Activated naive CD4-positive, alpha-beta T cell treated with anti-CD3 and anti-CD28 coated beads for 36 hours (primary cell): ENCODE results near the gene KLHDC7B. TPM values are rescaled to one million over a fixed set of nuclear protein-coding genes. Genes with fewer than 3 reads are reported as not detected.
A peak's percentile ranks its signal among the peaks of the same experiment; 100 is the strongest.

Experiments used
- CTCF ChIA-PET: fragments of 350-600 bp; sonication (Branson Sonifier 250); formaldehyde crosslinking; loops from one replicate; lab custom pipeline; 2021; ENCODE audit warnings: antibody characterized with exemption; lab: Charles Lee
- DNase-seq: peaks from one replicate; pipeline ENCODE4 v3.0.0-alpha.2; 2020
- H3K27ac Mint-ChIP-seq: one replicate; pipeline ENCODE4 v1.8.0; 2021; ENCODE audit warnings: mild to moderate bottlenecking, mixed read lengths
- H3K27me3 Mint-ChIP-seq: one replicate; pipeline ENCODE4 v1.8.0; 2021; ENCODE audit warnings: low read depth, mixed read lengths
- H3K36me3 Mint-ChIP-seq: one replicate; pipeline ENCODE4 v1.8.0; 2021; ENCODE audit warnings: low read depth, mixed read lengths
- H3K4me1 Mint-ChIP-seq: one replicate; pipeline ENCODE4 v1.8.0; 2021; ENCODE audit warnings: low read depth, mixed read lengths
- H3K4me3 Mint-ChIP-seq: one replicate; pipeline ENCODE4 v1.8.0; 2021; ENCODE audit warnings: mild to moderate bottlenecking, moderate library complexity, mixed read lengths
- H3K9me3 Mint-ChIP-seq: one replicate; pipeline ENCODE4 v1.8.0; 2021; ENCODE audit warnings: mixed read lengths
- intact Hi-C: fragments of 100-400 bp; cut with micrococcal nuclease; formaldehyde crosslinking; loops from one replicate; pipeline ENCODE4 v1.15.1; 2023
- total RNA-seq, 2 experiments: library from RNA; stranded (reverse); gene quantifications; one replicate each; pipeline ENCODE4 v1.2.3, GENCODE V29; 2021

KLHDC7B gene
- total RNA-seq, 2 experiments from 2014 or later = 7.4 to 7.6 TPM

- CTCF ChIA-PET = interaction anchor here (0.9 to 2.6 kb wide), 4 partner anchors 15 to 56 kb away, joined by 3 to 9 read pairs (median 6); partner anchors contain the start of gene SCO2
- Mint-ChIP-seq H3K36me3 (peaks cover 23% of the 10 kb centered on the region), H3K4me1 (peaks cover 35% of the 10 kb centered on the region), H3K4me3 (peak overlapping the region; percentile 91), H3K27ac (peak overlapping the region; percentile 71), H3K27me3 (no peaks in the 10 kb centered on the region), H3K9me3 (no peaks in the 10 kb centered on the region)
- intact Hi-C loops = no loop called here
- no peak for DNase-seq
Observed at GRCh38 chr22:50581031-50581949, 35.6 kb downstream of the KLHDC7B start.

GRCh38 chr22:50581950-50582492, 36.3 kb downstream of the KLHDC7B start:
- peaks cover 23% of the 10 kb centered on the region for H3K36me3 Mint-ChIP-seq
- peak overlapping the region; percentile 91 for H3K4me3 Mint-ChIP-seq
- H3K4me1 Mint-ChIP-seq = peaks cover 35% of the 10 kb centered on the region
- intact Hi-C loops = loop anchor here (1.0 to 2.0 kb wide), 6 partner anchors 20 to 74 kb away; partner anchors contain the start of genes NCAPH2 and SYCE3
- H3K9me3 Mint-ChIP-seq = no peaks in the 10 kb centered on the region
- peak; percentile 50 for DNase-seq
- H3K27me3 Mint-ChIP-seq = no peaks in the 10 kb centered on the region
- peak overlapping the region; percentile 82 for H3K27ac Mint-ChIP-seq
- CTCF ChIA-PET = interaction anchor here (0.9 to 2.6 kb wide), 4 partner anchors 34 to 85 kb away, joined by 3 to 9 read pairs (median 6); partner anchors contain the start of gene SCO2

- intact Hi-C loops = loop anchor here (1.0 to 2.0 kb wide), 7 partner anchors 20 to 109 kb away; partner anchors contain the start of genes NCAPH2 and SYCE3
- peaks cover 31% of the 10 kb centered on the region for H3K4me1 Mint-ChIP-seq
- H3K27me3 Mint-ChIP-seq = no peaks in the 10 kb centered on the region
- H3K27ac Mint-ChIP-seq = peak within 1 kb of the TSS; percentile 82
- no peaks in the 10 kb centered on the region for H3K9me3 Mint-ChIP-seq
- peak within 1 kb of the TSS; percentile 91 for H3K4me3 Mint-ChIP-seq
- CTCF ChIA-PET = interaction anchor here (1.0 to 2.6 kb wide), 3 partner anchors 38 to 86 kb away, joined by 3 to 9 read pairs (median 8); partner anchors contain the start of gene SCO2
- peak; percentile 99 for DNase-seq
- peaks cover 20% of the 10 kb centered on the region for H3K36me3 Mint-ChIP-seq
Observed at GRCh38 chr22:50582493-50583293, 37.0 kb downstream of the KLHDC7B start, which contains the start of gene CHKB. CHKB (minus strand) TSS chr22:50582849; CDS start chr22:50582781, 68 bp downstream.

- intact Hi-C loops = loop anchor here (1.0 to 2.0 kb wide), 2 partner anchors 57 to 108 kb away; no protein-coding TSS in a partner anchor
- Mint-ChIP-seq H3K9me3 (no peaks in the 10 kb centered on the region), H3K36me3 (peaks cover 20% of the 10 kb centered on the region), H3K27me3 (no peaks in the 10 kb centered on the region), H3K4me3 (peak overlapping the region; percentile 91), H3K27ac (peak overlapping the region; percentile 62), H3K4me1 (peaks cover 30% of the 10 kb centered on the region)
- CTCF ChIA-PET = interaction anchor here (0.8 to 2.6 kb wide), 2 partner anchors 26 to 58 kb away, joined by 3 to 9 read pairs; partner anchors contain the start of gene SCO2
- DNase-seq = no peak
Observed at GRCh38 chr22:50583294-50583861, 37.7 kb downstream of the KLHDC7B start.

GRCh38 chr22:50584106-50585096, 38.7 kb downstream of the KLHDC7B start:
- Mint-ChIP-seq H3K4me3 (peak overlapping the region; percentile 91), H3K27me3 (no peaks in the 10 kb centered on the region), H3K9me3 (no peaks in the 10 kb centered on the region), H3K27ac (no peak overlapping the region), H3K4me1 (peaks cover 28% of the 10 kb centered on the region), H3K36me3 (peaks cover 17% of the 10 kb centered on the region)
- CTCF ChIA-PET = interaction anchor here (0.6 to 1.2 kb wide), 4 partner anchors 18 to 36 kb away, joined by 3 to 4 read pairs (median 4); partner anchors contain the start of gene SYCE3
- DNase-seq = no peak
- intact Hi-C loops = no loop called here

DNA sequence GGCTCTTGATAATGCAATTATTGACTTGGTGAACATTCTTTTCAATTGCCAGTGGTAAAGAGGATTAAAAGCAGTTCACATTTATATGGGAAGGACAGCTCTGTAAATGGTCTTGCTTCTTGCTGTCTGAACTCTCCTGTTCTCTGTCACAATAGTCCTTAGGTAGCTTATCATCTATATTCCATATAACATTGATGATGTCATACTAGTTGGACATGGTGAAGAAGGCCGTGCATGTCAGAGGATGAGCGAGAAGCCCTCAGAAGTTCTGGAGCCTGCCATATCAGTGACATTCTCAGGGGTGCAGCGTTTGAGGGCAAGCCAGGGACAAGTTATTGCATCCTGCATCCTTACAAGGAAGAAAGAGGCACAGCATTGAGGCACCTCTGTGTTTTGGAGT, 39.5 kb downstream of the KLHDC7B start:
- no peaks in the 10 kb centered on the region for H3K9me3 Mint-ChIP-seq
- H3K4me1 Mint-ChIP-seq = peaks cover 21% of the 10 kb centered on the region
- no peak for DNase-seq
- H3K4me3 Mint-ChIP-seq = no peak overlapping the region
- H3K27ac Mint-ChIP-seq = no peak overlapping the region
- intact Hi-C loops = no loop called here
- CTCF ChIA-PET = interaction anchor here (0.6 to 1.2 kb wide), 3 partner anchors 19 to 35 kb away, joined by 3 to 4 read pairs (median 4); partner anchors contain the start of gene SYCE3
- peaks cover 11% of the 10 kb centered on the region for H3K36me3 Mint-ChIP-seq
- no peaks in the 10 kb centered on the region for H3K27me3 Mint-ChIP-seq

- Mint-ChIP-seq H3K4me3 (no peak overlapping the region), H3K36me3 (peaks cover 8% of the 10 kb centered on the region), H3K9me3 (no peaks in the 10 kb centered on the region), H3K27me3 (no peaks in the 10 kb centered on the region), H3K27ac (no peak overlapping the region), H3K4me1 (peaks cover 18% of the 10 kb centered on the region)
- intact Hi-C loops = no loop called here
- CTCF ChIA-PET = no interaction called here
- DNase-seq = no peak
Observed at GRCh38 chr22:50585781-50586180, 40.1 kb downstream of the KLHDC7B start.

DNA sequence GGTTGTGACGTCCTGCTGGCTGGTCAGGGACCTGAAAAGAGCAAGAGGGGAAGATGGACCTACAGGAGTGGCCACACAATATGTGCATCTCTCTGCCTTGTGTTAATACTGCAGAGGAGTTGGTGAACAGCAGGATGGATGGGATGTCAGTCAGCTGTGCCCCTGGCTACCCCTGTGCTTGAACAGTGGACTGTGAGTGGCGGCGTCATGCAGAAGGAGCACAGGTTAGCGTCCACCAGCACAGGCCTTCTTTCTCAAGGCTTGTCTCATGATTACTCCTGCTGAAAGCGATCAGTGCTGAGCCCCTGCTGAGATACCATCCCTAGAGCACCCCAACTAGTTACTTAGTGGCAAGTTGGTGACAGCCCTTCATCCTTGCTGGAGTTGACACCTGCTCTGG, 40.7 kb downstream of the KLHDC7B start:
- Mint-ChIP-seq H3K36me3 (peaks cover 2% of the 10 kb centered on the region), H3K4me3 (no peak overlapping the region), H3K27ac (no peak overlapping the region), H3K9me3 (no peaks in the 10 kb centered on the region), H3K4me1 (peaks cover 13% of the 10 kb centered on the region), H3K27me3 (no peaks in the 10 kb centered on the region)
- intact Hi-C loops = no loop called here
- DNase-seq = no peak
- CTCF ChIA-PET = interaction anchor here (0.7 to 0.8 kb wide), 2 partner anchors 11 to 34 kb away, joined by 4 read pairs; no protein-coding TSS in a partner anchor

DNA sequence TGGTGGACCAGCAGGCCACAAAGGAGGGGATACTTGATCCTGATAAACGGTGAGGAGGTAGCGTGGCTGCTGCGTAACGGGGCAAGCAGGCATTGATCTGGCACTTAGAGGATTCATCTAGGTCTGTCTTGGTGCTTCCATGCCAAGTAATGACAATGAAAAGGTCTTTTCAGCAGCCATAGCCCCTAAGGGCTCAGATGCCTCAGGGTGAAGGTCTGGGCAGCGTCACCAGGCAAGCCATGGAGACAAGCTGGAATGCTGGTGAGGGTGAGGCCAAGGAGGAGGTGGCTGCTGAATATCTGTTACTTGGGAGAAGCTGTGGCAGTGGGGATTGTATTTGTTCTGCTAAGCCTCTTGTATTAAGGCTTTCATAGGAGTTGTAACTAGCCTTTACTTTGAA, 41.7 kb downstream of the KLHDC7B start:
- H3K4me3 Mint-ChIP-seq = no peak overlapping the region
- intact Hi-C loops = no loop called here
- H3K4me1 Mint-ChIP-seq = peaks cover 7% of the 10 kb centered on the region
- no peak overlapping the region for H3K27ac Mint-ChIP-seq
- no peaks in the 10 kb centered on the region for H3K9me3 Mint-ChIP-seq
- CTCF ChIA-PET = interaction anchor here (0.8 kb wide), 1 partner anchor 12 kb away, joined by 4 read pairs; no protein-coding TSS in a partner anchor
- DNase-seq = no peak
- peaks cover 4% of the 10 kb centered on the region for H3K36me3 Mint-ChIP-seq
- H3K27me3 Mint-ChIP-seq = no peaks in the 10 kb centered on the region

- Mint-ChIP-seq H3K9me3 (no peaks in the 10 kb centered on the region), H3K27ac (no peak overlapping the region), H3K4me3 (no peak overlapping the region), H3K4me1 (peaks cover 4% of the 10 kb centered on the region), H3K36me3 (peaks cover 3% of the 10 kb centered on the region), H3K27me3 (peaks cover 5% of the 10 kb centered on the region)
- CTCF ChIA-PET = no interaction called here
- intact Hi-C loops = no loop called here
- no peak for DNase-seq
Observed at GRCh38 chr22:50595189-50595588, 49.5 kb downstream of the KLHDC7B start.
